ENCODE measurements around the gene NQO2. TPM values are rescaled to one million over a fixed set of nuclear protein-coding genes. Genes with fewer than 3 reads are reported as not detected.
"Not testable (repeated sequence)": the region's sequence is repeated elsewhere in the genome, so short reads cannot be mapped to it uniquely, and the experiment has no call there.

Gene NQO2
- total RNA-seq, 3 donors from 2014 or later (not counting 1 experiment from before 2014, with no cell fraction given): 13.1 to 21.7 (median 16.2) TPM

- not testable (repeated sequence) for H3K27me3 ChIP-seq (ENCODE audit: control insufficient read depth, insufficient read depth, low read length); H3K27me3 Mint-ChIP-seq (ENCODE audit: low read depth in 2 of 2); DNase-seq; H3K36me3 Mint-ChIP-seq; H3K4me3 ChIP-seq (ENCODE audit: low read length); H3K27ac ChIP-seq (ENCODE audit: low read length); H3K36me3 ChIP-seq (ENCODE audit: control insufficient read depth, insufficient read depth, low read length); H3K9me3 Mint-ChIP-seq; ATAC-seq; H3K9me3 ChIP-seq (ENCODE audit: control insufficient read depth, insufficient read depth, low read length)
- intact Hi-C loops (cut with micrococcal nuclease): loop anchor here (1.0 to 2.0 kb wide), 2 partner anchors 16 to 33 kb away; no protein-coding TSS in a partner anchor
- Mint-ChIP-seq H3K4me3 (peak overlapping the region; percentile 85), H3K27ac (peak overlapping the region in 1 of 2 donors; percentile 80), H3K4me1 (peaks cover 51 to 59% of the 10 kb centered on the region in 2 donors)
- H3K4me1 ChIP-seq (ENCODE audit: control insufficient read depth, insufficient read depth, low read length): peaks cover 26% of the 10 kb centered on the region
- 96% methylated on average over 5 of the region's 6 CpGs for WGBS (ENCODE audit: insufficient coverage)
These were observed 26.5 kb upstream of the NQO2 start for GRCh38 chr6:2973180-2973579.

DNA sequence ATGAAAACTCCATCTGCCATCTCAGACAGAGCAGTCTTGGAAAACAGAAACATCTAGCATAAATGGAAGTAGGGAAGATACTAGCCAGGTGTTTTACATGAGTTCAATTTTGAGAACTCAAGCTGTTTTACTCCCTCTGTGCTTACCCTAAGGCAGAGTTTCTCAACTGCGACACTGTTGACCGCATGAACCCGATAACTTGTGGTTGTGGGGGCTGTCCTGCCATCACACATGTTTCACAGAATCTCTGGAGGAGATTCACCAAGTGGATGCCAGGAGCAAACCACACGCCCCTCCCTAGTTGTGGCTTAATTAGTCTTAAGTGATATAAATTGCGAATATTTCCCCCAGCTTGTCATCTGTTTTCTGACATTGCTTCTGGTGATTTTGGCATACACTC, 26.0 kb upstream of the NQO2 start:
- DNase-seq (peak; percentile 60 to 61), ATAC-seq (peak; percentile 47 to 65 (median 59))
- Histone ChIP-seq H3K4me3 (ENCODE audit: low read length) (no peak overlapping the region), H3K27me3 (ENCODE audit: control insufficient read depth, insufficient read depth, low read length) (no peaks in the 10 kb centered on the region), H3K4me1 (ENCODE audit: control insufficient read depth, insufficient read depth, low read length) (peaks cover 26% of the 10 kb centered on the region), H3K27ac (ENCODE audit: low read length) (peak overlapping the region; percentile 14), H3K36me3 (ENCODE audit: control insufficient read depth, insufficient read depth, low read length) (no peaks in the 10 kb centered on the region), H3K9me3 (ENCODE audit: control insufficient read depth, insufficient read depth, low read length) (no peaks in the 10 kb centered on the region)
- Mint-ChIP-seq H3K27me3 (ENCODE audit: low read depth in 2 of 2) (no peaks in the 10 kb centered on the region), H3K27ac (peak overlapping the region; percentile 39 to 80), H3K4me1 (peaks cover 48 to 55% of the 10 kb centered on the region in 2 donors), H3K9me3 (no peaks in the 10 kb centered on the region), H3K4me3 (peak overlapping the region; percentile 37), H3K36me3 (no peaks in the 10 kb centered on the region)
- WGBS (ENCODE audit: insufficient coverage): 14% methylated on average over 5 of the region's 5 CpGs
- intact Hi-C loops (cut with micrococcal nuclease): loop anchor here (1.0 to 2.0 kb wide), 2 partner anchors 15 to 33 kb away; no protein-coding TSS in a partner anchor
- TF ChIP-seq, protein P1, sequence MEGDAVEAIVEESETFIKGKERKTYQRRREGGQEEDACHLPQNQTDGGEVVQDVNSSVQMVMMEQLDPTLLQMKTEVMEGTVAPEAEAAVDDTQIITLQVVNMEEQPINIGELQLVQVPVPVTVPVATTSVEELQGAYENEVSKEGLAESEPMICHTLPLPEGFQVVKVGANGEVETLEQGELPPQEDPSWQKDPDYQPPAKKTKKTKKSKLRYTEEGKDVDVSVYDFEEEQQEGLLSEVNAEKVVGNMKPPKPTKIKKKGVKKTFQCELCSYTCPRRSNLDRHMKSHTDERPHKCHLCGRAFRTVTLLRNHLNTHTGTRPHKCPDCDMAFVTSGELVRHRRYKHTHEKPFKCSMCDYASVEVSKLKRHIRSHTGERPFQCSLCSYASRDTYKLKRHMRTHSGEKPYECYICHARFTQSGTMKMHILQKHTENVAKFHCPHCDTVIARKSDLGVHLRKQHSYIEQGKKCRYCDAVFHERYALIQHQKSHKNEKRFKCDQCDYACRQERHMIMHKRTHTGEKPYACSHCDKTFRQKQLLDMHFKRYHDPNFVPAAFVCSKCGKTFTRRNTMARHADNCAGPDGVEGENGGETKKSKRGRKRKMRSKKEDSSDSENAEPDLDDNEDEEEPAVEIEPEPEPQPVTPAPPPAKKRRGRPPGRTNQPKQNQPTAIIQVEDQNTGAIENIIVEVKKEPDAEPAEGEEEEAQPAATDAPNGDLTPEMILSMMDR (IDR thresholded peaks at IDR 0.05): no peak

DNA sequence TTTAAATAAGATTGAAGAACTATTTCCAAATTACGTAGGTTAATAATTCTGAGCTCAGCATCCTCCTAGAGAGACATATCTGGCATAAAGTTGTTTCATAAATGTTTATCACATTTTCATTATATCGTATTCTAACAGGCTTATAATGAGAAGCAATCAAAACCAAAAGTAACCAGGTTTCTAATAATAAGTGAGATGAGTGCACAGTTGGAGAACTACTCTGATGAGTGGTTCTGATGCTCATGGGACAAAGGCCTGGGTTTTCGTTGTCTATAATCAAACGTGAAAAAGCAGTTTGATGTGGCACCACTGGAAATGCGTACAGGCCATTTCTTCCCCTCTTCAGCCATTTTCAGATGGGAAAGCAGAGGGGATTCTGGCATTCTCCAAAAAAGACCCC, 23.6 kb upstream of the NQO2 start:
- no peaks in the 10 kb centered on the region for H3K27me3 ChIP-seq (ENCODE audit: control insufficient read depth, insufficient read depth, low read length)
- no peaks in the 10 kb centered on the region for H3K9me3 Mint-ChIP-seq
- no peaks in the 10 kb centered on the region for H3K36me3 Mint-ChIP-seq
- no peaks in the 10 kb centered on the region for H3K27me3 Mint-ChIP-seq (ENCODE audit: low read depth in 2 of 2)
- no peaks in the 10 kb centered on the region for H3K36me3 ChIP-seq (ENCODE audit: control insufficient read depth, insufficient read depth, low read length)
- 79% methylated on average over 3 of the region's 5 CpGs for WGBS (ENCODE audit: insufficient coverage)
- H3K9me3 ChIP-seq (ENCODE audit: control insufficient read depth, insufficient read depth, low read length): no peaks in the 10 kb centered on the region
- H3K4me3 Mint-ChIP-seq: peak overlapping the region; percentile 70
- peak overlapping the region; percentile 54 to 60 for H3K27ac Mint-ChIP-seq
- peaks cover 30 to 36% of the 10 kb centered on the region in 2 donors for H3K4me1 Mint-ChIP-seq
- intact Hi-C loops (cut with micrococcal nuclease): no loop called here
- H3K4me3 ChIP-seq (ENCODE audit: low read length): no peak overlapping the region
- TF ChIP-seq, protein P1 (IDR thresholded peaks at IDR 0.05): no peak
- no peak overlapping the region for H3K27ac ChIP-seq (ENCODE audit: low read length)
- H3K4me1 ChIP-seq (ENCODE audit: control insufficient read depth, insufficient read depth, low read length): peaks cover 19% of the 10 kb centered on the region
- ATAC-seq (peak in 1 of 3 donors; percentile 13), DNase-seq (no peak)

DNA sequence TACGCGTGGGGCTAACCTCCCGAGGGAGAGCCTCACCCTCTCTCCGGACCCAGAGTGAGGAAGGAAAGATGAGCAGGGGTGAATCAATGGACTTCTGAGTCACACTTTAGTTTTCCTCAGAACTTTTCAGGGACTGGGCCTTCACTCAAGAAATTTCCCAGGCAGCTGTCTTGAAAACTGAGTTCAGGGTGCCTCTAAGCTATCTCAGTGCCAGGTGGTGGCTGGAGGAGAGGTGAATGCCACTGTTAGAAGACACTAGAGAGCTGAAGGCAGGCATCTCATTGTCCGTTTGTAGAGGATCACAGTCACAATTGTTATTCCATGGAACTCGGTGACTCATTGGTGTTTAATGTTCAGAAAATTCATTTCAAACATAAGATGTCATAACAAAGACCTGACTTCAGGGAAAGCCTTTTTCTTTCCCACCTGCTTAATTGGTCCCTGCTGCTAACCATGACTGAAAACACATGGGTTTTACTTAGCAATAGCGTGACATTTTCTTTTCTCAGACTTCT, 23.1 kb upstream of the NQO2 start:
- Mint-ChIP-seq H3K4me3 (no peak overlapping the region), H3K27me3 (ENCODE audit: low read depth in 2 of 2) (no peaks in the 10 kb centered on the region), H3K4me1 (peaks cover 30 to 35% of the 10 kb centered on the region in 2 donors), H3K36me3 (no peaks in the 10 kb centered on the region), H3K27ac (peak overlapping the region in 1 of 2 donors; percentile 54), H3K9me3 (no peaks in the 10 kb centered on the region)
- intact Hi-C loops (cut with micrococcal nuclease): no loop called here
- Histone ChIP-seq H3K9me3 (ENCODE audit: control insufficient read depth, insufficient read depth, low read length) (no peaks in the 10 kb centered on the region), H3K4me1 (ENCODE audit: control insufficient read depth, insufficient read depth, low read length) (peaks cover 18% of the 10 kb centered on the region), H3K36me3 (ENCODE audit: control insufficient read depth, insufficient read depth, low read length) (no peaks in the 10 kb centered on the region), H3K27me3 (ENCODE audit: control insufficient read depth, insufficient read depth, low read length) (no peaks in the 10 kb centered on the region), H3K27ac (ENCODE audit: low read length) (no peak overlapping the region), H3K4me3 (ENCODE audit: low read length) (no peak overlapping the region)
- DNase-seq (no peak), ATAC-seq (no peak)
- 88% methylated on average over 7 of the region's 7 CpGs for WGBS (ENCODE audit: insufficient coverage)
- TF ChIP-seq, protein P1 (IDR thresholded peaks at IDR 0.05): no peak
